Sigmoid colon (tissue), 4 donors: ENCODE measurements around the gene RPL14.
A peak's percentile ranks its signal among the peaks of the same experiment; 100 is the strongest.

ENCODE experiments used
- POLR2A ChIP-seq, 2 donors: fragments of 450-650 bp; IDR thresholded peaks; one replicate each; pipeline ENCODE4 v1.6.1; 2016; ENCODE audit warnings: antibody characterized with exemption in 2 of 2, mild to moderate bottlenecking in 2 of 2, moderate library complexity in 2 of 2
- POLR2AphosphoS5 ChIP-seq, 4 donors: sonication (generic); formaldehyde crosslinking; IDR thresholded peaks; one replicate each; pipeline ENCODE4 v1.6.1; 2017; ENCODE audit warnings: antibody characterized with exemption in 4 of 4
- TF ChIP-seq, protein P1 (sequence below), 4 experiments: fragments of 450-650 bp in 3 of 4; fragments of 200-600 bp in 1 of 4; IDR thresholded peaks; one replicate each; pipeline ENCODE4 v1.5.1; 2016 to 2019; ENCODE audit warnings: antibody characterized with exemption in 4 of 4, mild to moderate bottlenecking in 3 of 4, moderate library complexity in 2 of 4

DNA sequence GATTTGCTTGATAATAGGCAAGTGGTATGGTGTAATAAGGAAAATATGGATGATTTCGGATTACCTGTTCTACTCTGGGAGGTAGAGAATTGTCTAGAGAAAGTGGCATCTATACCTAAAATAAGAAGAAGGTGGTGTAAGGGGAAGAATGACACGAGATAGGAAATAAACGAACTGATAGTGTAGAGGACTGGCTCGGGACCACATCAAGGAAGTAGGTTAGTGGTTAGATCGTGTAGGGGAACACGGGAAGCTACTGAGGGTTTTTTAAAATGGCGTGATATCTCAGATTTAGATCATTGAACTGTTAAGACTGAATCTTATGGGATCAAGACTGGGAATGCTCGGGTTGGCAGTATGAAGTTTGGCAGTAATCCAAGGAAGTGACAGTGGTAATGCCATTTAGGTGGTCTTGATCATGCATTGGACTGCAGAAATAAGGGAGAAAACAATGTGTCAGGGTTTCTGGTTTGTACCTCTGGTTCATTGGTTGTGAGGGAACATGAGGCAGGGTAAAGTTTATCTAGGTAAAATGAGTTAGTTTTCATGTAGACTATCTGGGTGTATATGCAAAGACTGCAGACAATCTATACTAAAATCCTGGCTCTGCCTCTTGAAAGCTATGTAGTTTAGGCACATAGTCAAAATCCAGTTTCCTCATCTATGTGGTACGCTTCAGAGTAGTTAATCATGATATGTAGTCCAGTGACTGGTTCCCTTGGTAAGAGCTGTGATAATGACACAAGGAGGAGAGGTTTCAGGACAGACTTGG lies 7.4 kb downstream of the RPL14 start:
- TF ChIP-seq, protein P1, sequence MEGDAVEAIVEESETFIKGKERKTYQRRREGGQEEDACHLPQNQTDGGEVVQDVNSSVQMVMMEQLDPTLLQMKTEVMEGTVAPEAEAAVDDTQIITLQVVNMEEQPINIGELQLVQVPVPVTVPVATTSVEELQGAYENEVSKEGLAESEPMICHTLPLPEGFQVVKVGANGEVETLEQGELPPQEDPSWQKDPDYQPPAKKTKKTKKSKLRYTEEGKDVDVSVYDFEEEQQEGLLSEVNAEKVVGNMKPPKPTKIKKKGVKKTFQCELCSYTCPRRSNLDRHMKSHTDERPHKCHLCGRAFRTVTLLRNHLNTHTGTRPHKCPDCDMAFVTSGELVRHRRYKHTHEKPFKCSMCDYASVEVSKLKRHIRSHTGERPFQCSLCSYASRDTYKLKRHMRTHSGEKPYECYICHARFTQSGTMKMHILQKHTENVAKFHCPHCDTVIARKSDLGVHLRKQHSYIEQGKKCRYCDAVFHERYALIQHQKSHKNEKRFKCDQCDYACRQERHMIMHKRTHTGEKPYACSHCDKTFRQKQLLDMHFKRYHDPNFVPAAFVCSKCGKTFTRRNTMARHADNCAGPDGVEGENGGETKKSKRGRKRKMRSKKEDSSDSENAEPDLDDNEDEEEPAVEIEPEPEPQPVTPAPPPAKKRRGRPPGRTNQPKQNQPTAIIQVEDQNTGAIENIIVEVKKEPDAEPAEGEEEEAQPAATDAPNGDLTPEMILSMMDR (IDR thresholded peaks at IDR 0.05), result no peak
- TF ChIP-seq POLR2AphosphoS5 (IDR thresholded peaks at IDR 0.05) (peak in 1 of 4 donors; percentile 15), POLR2A (IDR thresholded peaks at IDR 0.05) (no peak)
